K562 (cell line): Measurements from ENCODE around the gene LCN15. TPM values are rescaled to one million over a fixed set of nuclear protein-coding genes. Genes with fewer than 3 reads are reported as not detected.

ENCODE experiments used
- NR3C1 ChIP-seq: sonication (generic); formaldehyde crosslinking; IDR thresholded peaks from 2 replicates; pipeline ENCODE4 v1.8.1; 2022; ENCODE audit warnings: missing genetic modification reagents
- SUPT5H ChIP-seq: fragments of 450-650 bp; IDR thresholded peaks from 2 replicates; pipeline ENCODE4 v1.6.1; 2016
- TGIF2 ChIP-seq: sonication (generic); formaldehyde crosslinking; IDR thresholded peaks from 2 replicates; pipeline ENCODE4 v1.8.1; 2022; ENCODE audit warnings: mild to moderate bottlenecking, missing genetic modification reagents, moderate library complexity
- polyA plus RNA-seq, 8 experiments: library from polyadenylated mRNA; depleted of rRNA in 4 of 8; stranded (reverse) in 5 of 8; unstranded in 3 of 8; fragments of >200 nt; fragmentation: Nextera tagmentation in 2 of 8; fragmentation: Illumina TruSeq in 1 of 8; extraction: Ambion mirVana in 2 of 8; extraction: Trizol in 1 of 8; gene quantifications; 2 replicates each; pipeline versions ENCODE4 v1.2.1 to v1.2.3, GENCODE V29; 2011 to 2014; ENCODE audit warnings: inconsistent platforms in 1 of 8, missing spikeins in 1 of 8
- total RNA-seq, 7 experiments: library from RNA; depleted of rRNA in 6 of 7; stranded (reverse); fragments of >200 nt in 6 of 7; fragmentation: Illumina TruSeq in 2 of 7; extraction: Trizol in 2 of 7; gene quantifications; 2 replicates each; pipeline versions ENCODE4 v1.2.1 to v1.2.3, GENCODE V29; 2011 to 2021; ENCODE audit warnings: low replicate concordance in 1 of 7
- TF ChIP-seq, protein P1 (sequence below): fragments of 450-650 bp; formaldehyde crosslinking; IDR thresholded peaks from 2 replicates; pipeline ENCODE4 v1.4.0; 2020; ENCODE audit warnings: mild to moderate bottlenecking, moderate library complexity
- TF ChIP-seq, protein P2 (sequence below): fragments of 250-450 bp; sonication (Bioruptor Pico); IDR thresholded peaks from 2 replicates; pipeline ENCODE4 v1.8.0; 2022; ENCODE audit warnings: inconsistent platforms, mild to moderate bottlenecking, moderate library complexity, borderline replicate concordance
- TF ChIP-seq, protein P3 (sequence below): fragments of 450-650 bp; formaldehyde crosslinking; IDR thresholded peaks from 2 replicates; pipeline ENCODE4 v1.4.0; 2020; ENCODE audit warnings: mild to moderate bottlenecking
- TF ChIP-seq, protein P4 (sequence below): sonication (generic); formaldehyde crosslinking; IDR thresholded peaks from 2 replicates; pipeline ENCODE4 v1.8.1; 2023; ENCODE audit warnings: mild to moderate bottlenecking, missing genetic modification reagents
- TF ChIP-seq, protein P5 (sequence below), 3 experiments: IDR thresholded peaks in 2 of 3; conservative IDR thresholded peaks in 1 of 3; 2 replicates each; pipeline ENCODE4 v1.5.1; 2011 to 2012; ENCODE audit warnings: low read length in 3 of 3, mild to moderate bottlenecking in 3 of 3, control low read depth in 2 of 3, improper control_type of control experiment in 1 of 3, inconsistent platforms in 1 of 3, low read depth in 1 of 3, mixed read lengths in 1 of 3, moderate library complexity in 1 of 3; ENCODE audit not compliant: insufficient read depth in 2 of 3

The LCN15 gene
- total and polyA plus RNA-seq, 9 of the 15 experiments (the other 6 are each of a cell fraction or from before 2014, with no cell fraction given), result 0.66 TPM; not detected in 8

DNA sequence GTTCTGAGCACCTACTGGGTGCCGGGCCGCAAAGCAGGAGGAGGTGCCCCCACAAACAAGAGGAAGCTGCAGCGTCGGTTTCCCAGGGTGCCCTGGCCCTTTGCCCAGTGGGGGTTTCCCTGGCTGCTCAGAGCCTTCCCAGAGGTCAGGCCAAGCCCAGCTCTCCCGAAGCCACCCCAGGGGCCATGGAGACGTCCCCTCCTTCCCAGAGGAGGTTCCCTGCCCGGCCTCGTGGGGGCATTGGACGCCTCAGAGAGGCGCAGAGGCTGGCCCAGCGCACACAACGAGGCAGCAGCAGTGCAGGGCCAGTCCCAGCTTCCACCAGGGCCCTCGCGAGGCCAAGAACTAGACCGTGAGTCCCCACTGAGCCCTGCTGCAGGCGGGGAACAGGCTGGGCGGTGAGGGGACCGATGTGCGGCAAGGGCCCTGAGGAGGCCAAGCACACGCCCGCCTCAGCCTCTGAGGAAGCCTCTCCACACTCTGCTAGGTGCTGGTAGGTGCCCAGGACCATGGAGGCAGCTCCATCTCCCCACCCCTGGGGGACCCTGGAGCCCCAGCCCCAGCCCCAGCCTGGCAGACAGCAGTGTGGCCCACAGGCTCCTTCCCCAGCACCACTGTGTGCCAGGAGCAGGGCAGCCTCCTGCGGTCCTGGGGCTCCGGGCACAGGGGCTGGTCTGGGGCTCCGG lies 45.0 kb downstream of the LCN15 start (continued):
- TF ChIP-seq, protein P1, sequence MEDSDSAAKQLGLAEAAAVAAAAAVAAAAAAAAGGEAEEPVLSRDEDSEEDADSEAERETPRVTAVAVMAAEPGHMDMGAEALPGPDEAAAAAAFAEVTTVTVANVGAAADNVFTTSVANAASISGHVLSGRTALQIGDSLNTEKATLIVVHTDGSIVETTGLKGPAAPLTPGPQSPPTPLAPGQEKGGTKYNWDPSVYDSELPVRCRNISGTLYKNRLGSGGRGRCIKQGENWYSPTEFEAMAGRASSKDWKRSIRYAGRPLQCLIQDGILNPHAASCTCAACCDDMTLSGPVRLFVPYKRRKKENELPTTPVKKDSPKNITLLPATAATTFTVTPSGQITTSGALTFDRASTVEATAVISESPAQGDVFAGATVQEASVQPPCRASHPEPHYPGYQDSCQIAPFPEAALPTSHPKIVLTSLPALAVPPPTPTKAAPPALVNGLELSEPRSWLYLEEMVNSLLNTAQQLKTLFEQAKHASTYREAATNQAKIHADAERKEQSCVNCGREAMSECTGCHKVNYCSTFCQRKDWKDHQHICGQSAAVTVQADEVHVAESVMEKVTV, result no peak
- TF ChIP-seq SUPT5H (no peak), NR3C1 (CRISPR knock-in tag) (no peak), TGIF2 (CRISPR knock-in tag) (no peak)
- TF ChIP-seq, protein P2, sequence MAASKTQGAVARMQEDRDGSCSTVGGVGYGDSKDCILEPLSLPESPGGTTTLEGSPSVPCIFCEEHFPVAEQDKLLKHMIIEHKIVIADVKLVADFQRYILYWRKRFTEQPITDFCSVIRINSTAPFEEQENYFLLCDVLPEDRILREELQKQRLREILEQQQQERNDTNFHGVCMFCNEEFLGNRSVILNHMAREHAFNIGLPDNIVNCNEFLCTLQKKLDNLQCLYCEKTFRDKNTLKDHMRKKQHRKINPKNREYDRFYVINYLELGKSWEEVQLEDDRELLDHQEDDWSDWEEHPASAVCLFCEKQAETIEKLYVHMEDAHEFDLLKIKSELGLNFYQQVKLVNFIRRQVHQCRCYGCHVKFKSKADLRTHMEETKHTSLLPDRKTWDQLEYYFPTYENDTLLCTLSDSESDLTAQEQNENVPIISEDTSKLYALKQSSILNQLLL (CRISPR knock-in tag), result no peak
- TF ChIP-seq, protein P3, sequence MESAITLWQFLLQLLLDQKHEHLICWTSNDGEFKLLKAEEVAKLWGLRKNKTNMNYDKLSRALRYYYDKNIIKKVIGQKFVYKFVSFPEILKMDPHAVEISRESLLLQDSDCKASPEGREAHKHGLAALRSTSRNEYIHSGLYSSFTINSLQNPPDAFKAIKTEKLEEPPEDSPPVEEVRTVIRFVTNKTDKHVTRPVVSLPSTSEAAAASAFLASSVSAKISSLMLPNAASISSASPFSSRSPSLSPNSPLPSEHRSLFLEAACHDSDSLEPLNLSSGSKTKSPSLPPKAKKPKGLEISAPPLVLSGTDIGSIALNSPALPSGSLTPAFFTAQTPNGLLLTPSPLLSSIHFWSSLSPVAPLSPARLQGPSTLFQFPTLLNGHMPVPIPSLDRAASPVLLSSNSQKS (CRISPR knock-in tag), result no peak
- TF ChIP-seq, protein P4, sequence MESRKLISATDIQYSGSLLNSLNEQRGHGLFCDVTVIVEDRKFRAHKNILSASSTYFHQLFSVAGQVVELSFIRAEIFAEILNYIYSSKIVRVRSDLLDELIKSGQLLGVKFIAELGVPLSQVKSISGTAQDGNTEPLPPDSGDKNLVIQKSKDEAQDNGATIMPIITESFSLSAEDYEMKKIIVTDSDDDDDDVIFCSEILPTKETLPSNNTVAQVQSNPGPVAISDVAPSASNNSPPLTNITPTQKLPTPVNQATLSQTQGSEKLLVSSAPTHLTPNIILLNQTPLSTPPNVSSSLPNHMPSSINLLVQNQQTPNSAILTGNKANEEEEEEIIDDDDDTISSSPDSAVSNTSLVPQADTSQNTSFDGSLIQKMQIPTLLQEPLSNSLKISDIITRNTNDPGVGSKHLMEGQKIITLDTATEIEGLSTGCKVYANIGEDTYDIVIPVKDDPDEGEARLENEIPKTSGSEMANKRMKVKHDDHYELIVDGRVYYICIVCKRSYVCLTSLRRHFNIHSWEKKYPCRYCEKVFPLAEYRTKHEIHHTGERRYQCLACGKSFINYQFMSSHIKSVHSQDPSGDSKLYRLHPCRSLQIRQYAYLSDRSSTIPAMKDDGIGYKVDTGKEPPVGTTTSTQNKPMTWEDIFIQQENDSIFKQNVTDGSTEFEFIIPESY, result peak; percentile 63; the same call in 1 of the 2 replicates
- TF ChIP-seq, protein P5, sequence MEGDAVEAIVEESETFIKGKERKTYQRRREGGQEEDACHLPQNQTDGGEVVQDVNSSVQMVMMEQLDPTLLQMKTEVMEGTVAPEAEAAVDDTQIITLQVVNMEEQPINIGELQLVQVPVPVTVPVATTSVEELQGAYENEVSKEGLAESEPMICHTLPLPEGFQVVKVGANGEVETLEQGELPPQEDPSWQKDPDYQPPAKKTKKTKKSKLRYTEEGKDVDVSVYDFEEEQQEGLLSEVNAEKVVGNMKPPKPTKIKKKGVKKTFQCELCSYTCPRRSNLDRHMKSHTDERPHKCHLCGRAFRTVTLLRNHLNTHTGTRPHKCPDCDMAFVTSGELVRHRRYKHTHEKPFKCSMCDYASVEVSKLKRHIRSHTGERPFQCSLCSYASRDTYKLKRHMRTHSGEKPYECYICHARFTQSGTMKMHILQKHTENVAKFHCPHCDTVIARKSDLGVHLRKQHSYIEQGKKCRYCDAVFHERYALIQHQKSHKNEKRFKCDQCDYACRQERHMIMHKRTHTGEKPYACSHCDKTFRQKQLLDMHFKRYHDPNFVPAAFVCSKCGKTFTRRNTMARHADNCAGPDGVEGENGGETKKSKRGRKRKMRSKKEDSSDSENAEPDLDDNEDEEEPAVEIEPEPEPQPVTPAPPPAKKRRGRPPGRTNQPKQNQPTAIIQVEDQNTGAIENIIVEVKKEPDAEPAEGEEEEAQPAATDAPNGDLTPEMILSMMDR (IDR thresholded peaks at IDR 0.05 in 2 of 3, conservative IDR thresholded peaks at IDR 0.05 in 1 of 3; ENCODE audit: insufficient read depth in 2 of 3, low read depth in 1 of 3, low read length in 3 of 3), result 0 out of 6 replicates have a peak, but pooled peaks of 2 of the 3 experiments have one; percentile 6 to 12
- TF ChIP-seq, all 486 proteins: peak for 4
